Epithelial cell of proximal tubule (primary cell): ENCODE results near the gene PDE6B. TPM values are rescaled to one million over a fixed set of nuclear protein-coding genes. Genes with fewer than 3 reads are reported as not detected.
"Not testable (repeated sequence)": the region's sequence is repeated elsewhere in the genome, so short reads cannot be mapped to it uniquely, and the experiment has no call there.

Source experiments
- DNase-seq: peaks from one replicate; pipeline ENCODE4 v3.0.0-alpha.2; 2011; ENCODE audit warnings: low read depth
- H3K4me3 ChIP-seq: 2 replicates; pipeline ENCODE4 v1.5.1; 2011; ENCODE audit warnings: low read depth, mild to moderate bottlenecking, low read length
- total RNA-seq: library from RNA; depleted of rRNA; stranded (reverse); fragments of >200 nt; gene quantifications from 2 replicates; pipeline ENCODE4 v1.2.3, GENCODE V29; 2015
- TF ChIP-seq, protein P1 (sequence below): conservative IDR thresholded peaks from 2 replicates; pipeline ENCODE4 v1.5.1; 2012; ENCODE audit warnings: low read depth, mild to moderate bottlenecking, low read length

The PDE6B gene
- total RNA-seq, 1 donor from 2014 or later = 5.7 TPM

DNA sequence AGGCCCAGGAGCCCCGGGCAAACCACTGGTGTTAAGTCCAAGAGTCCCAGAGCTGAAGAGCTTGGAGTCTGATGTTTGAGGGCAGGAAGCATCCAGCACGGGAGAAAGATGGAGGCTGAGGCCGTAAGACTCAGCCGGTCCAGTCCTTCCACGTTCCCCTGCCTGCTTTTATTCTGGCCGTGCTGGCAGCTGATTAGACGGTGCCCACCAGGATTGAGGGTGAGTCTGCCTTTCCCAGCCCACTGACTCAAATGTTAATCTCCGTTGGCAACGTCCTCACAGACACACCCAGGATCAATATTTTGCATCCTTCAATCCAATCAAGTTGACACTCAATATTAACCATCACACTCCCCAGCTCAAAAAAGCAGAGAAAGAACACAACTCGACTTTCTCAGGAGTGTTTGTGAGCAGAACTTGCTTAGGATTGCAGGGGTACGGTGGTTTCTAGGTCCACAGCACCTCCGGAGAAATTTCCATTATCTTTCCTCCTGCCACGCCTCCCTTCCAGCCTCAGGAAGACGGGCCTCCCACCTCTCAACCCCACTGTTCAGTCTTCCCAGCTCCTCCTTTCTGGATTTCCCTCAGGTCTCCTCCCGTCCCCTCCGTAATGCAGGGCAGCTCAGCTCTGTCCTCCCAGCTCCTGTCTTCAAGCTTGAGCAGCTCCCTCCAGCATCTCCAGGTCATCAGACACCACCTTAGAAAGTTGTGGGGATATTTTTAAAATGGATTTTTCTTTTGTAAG, 36.0 kb upstream of the PDE6B start:
- TF ChIP-seq, protein P1, sequence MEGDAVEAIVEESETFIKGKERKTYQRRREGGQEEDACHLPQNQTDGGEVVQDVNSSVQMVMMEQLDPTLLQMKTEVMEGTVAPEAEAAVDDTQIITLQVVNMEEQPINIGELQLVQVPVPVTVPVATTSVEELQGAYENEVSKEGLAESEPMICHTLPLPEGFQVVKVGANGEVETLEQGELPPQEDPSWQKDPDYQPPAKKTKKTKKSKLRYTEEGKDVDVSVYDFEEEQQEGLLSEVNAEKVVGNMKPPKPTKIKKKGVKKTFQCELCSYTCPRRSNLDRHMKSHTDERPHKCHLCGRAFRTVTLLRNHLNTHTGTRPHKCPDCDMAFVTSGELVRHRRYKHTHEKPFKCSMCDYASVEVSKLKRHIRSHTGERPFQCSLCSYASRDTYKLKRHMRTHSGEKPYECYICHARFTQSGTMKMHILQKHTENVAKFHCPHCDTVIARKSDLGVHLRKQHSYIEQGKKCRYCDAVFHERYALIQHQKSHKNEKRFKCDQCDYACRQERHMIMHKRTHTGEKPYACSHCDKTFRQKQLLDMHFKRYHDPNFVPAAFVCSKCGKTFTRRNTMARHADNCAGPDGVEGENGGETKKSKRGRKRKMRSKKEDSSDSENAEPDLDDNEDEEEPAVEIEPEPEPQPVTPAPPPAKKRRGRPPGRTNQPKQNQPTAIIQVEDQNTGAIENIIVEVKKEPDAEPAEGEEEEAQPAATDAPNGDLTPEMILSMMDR = no peak
- DNase-seq = no peak
- no peak overlapping the region for H3K4me3 ChIP-seq

DNA sequence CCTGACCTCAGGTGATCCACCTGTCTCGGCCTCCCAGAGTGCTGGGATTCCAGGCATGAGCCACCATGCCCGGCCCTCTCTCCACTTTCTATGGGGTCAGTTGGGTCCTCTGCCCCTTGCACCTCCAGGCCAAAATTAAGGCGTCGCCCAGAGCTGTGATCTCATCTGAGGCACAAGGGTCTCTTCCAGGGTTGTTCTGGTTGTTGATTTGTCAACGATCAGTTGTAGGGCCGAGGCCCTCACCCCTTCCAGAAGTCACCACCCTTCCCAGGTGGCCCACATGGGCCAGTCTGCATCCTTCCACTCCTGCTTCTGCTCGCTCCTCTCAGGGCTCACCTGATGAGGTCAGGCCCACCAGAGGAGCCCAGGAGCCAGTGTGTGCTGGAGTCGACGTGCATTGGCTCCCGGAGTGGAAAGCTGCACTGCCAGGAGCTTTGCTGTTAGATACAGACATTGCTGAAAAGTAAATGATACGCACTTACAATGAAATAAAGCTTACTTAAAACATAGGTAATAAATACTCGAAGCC, 35.0 kb upstream of the PDE6B start:
- TF ChIP-seq, protein P1 = no peak
- H3K4me3 ChIP-seq = no peak overlapping the region
- no peak for DNase-seq

DNA sequence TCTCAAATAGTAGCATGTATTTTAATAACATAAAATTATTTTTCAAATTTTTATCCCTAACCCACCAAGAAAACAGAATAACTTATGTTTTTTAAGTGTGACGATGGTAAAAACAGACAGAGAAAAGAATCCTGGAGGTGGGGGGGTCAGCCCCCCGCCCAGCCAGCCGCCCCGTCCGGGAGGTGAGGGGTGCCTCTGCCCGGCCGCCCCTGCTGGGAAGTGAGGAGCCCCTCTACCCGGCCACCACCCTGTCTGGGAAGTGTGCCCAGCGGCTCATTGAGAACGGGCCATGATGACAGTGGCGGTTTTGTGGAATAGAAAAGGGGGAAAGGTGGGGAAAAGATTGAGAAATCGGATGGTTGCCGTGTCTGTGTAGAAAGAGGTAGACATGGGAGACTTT, 33.2 kb upstream of the PDE6B start:
- not testable (repeated sequence) for H3K4me3 ChIP-seq, DNase-seq

DNA sequence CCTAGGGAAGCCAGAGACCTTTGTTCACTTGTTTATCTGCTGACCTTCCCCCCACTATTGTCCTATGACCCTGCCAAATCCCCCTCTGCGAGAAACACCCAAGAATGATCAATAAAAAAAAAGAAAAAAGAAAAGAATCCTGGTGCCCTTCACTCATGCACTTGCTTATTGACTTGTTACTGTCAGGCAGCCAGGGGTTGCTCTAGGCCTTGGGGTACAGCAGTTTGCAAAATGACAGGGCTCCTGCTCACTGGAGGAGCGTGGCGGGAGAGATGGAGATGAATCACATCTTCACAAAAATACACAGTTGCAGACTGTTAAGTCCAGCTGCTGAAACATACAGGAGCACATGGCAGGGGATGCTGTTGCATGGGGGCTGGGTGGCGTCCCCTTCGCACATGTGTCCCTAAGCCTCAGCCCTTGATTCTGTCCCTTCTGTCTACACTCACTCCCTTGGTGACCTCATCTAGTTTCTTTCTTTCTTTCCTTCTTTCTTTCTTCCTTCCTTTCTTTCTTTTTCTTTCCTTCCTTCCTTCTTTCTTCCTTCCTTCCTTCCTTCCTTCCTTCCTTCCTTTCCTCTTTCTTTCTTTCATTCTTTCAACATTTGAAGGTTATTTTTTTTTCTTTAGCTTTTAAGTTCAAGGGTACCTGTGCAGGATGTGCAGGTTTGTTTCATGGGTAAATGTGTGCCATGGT, 32.4 kb upstream of the PDE6B start:
- no peak for DNase-seq
- H3K4me3 ChIP-seq = no peak overlapping the region
- TF ChIP-seq, protein P1 = no peak

DNA sequence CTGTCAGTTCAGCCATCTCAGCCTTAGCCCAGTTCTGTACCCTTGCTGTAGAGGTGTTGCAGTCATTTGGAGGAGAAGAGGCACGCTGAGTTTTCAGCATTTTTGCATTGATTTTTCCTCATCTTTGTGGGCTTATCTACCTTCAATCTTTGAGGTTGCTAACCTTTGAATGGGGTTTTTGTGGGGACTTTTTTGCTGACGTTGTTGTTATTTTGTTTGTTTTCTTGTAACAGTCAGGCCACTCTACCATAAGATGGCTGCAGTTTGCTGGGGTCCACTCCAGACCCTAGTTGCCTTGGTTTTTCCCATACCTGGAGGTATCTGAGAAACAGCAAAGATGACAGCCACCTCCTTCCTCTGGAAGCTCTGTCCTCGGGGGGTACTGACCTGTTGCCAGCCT, 26.4 kb upstream of the PDE6B start:
- TF ChIP-seq, protein P1 = no peak
- no peak overlapping the region for H3K4me3 ChIP-seq
- DNase-seq = no peak

DNA sequence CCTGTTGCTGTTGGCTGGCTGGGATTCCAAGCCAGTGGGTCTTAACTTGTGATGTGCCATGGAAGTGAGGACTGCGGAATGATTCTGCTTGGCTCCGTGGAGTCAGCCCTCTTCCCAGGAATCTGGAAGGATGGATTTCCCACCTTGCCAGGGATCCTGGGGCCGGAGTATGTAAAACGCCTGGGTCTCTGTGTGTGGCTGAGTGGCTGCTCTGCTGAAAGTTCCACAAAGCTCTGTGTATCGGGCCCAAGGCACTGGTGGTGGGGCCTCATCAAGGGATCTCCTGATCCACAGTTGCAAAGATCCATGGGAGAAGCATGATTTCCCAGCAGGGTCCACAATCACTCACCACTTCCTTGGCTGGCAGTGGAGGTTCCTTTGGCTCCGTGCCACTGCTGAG, 25.2 kb upstream of the PDE6B start:
- H3K4me3 ChIP-seq = no peak overlapping the region
- TF ChIP-seq, protein P1 = no peak
- DNase-seq = no peak

DNA sequence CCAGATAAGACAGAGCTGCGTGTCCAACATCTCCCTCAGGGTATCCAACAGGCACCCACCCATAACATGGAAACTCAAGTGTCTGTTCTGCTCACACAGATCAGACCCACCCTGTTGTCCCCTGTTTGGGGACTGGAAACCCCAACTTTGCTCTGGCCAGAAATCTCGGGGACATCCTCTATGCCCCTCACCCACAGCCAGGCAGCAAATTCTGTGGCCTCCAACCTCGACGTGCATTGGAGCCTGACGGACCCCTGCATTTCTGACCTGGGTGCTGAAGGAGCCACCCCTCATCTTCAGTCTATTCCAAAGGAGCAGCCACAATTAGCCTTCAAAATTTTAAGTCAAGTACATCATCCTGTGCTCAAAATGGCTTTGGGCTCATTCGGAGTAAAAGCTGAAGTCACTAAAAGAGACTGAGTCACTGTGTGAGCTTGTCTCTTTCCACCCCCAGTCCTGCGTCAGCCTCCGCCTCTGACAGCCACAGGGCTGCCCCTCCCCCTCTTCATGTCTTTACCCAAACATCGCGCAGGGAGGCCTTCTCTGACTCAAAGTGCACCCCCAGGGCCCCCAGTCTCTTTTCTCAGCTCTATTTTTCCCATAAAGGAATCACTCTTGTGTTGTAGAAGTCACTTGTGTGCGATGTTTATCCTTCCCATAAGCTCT, 24.4 kb upstream of the PDE6B start:
- TF ChIP-seq, protein P1 = no peak
- H3K4me3 ChIP-seq = no peak overlapping the region
- no peak for DNase-seq
